K562 (cell line): ENCODE results near the gene CFAP107. TPM values are rescaled to one million over a fixed set of nuclear protein-coding genes. Genes with fewer than 3 reads are reported as not detected.

Experiments
- ATAC-seq: fragments of 200-7000 bp; cut with Tn5 transposase; 3 replicates; pipeline ENCODE4 v1.9.1; 2020; ENCODE audit warnings: moderate library complexity
- BruUV-seq: library from RNA; stranded (reverse); fragments of 400-500 nt; replicated peaks from 2 replicates; lab custom pipeline; 2021; lab: Mats Ljungman, UMichigan
- CTCF ChIA-PET: fragments of 300-600 bp; formaldehyde crosslinking; extraction: SDS; loops from one replicate; lab custom pipeline; 2021; ENCODE audit warnings: low intra/inter-chr PET ratio; lab: Yijun Ruan, JAX
- POLR2A ChIA-PET: fragments of 300-600, 350-650 bp; sonication (Branson Sonifier 250); formaldehyde crosslinking; extraction: SDS; loops from one replicate; lab custom pipeline; 2021; ENCODE audit warnings: antibody characterized with exemption, inconsistent platforms; lab: Yijun Ruan, JAX
- DNase-seq, 4 experiments: peaks; one replicate each; pipeline versions ENCODE4 v3.0.0 to v3.0.0-alpha.2; 2011 to 2018; ENCODE audit warnings: low spot score in 3 of 4, mixed read lengths in 3 of 4; ENCODE audit errors: extremely low read depth in 1 of 4
- FAIRE-seq: peaks from 2 replicates; lab custom pipeline; 2011; peaks lifted over from hg19 to GRCh38; lab: Jason Lieb, UNC
- H2AFZ ChIP-seq: 2 replicates; pipeline ENCODE4 v1.6.0; 2011; ENCODE audit warnings: low read depth, low read length, control low read depth, inconsistent platforms
- H3K27ac ChIP-seq: fragments of 200-600 bp; 3 replicates; pipeline ENCODE4 v1.8.0; 2011; ENCODE audit warnings: low read depth, mild to moderate bottlenecking, control low read depth, inconsistent platforms, low read length, moderate library complexity, mixed read lengths; ENCODE audit errors: extremely low read depth
- H3K27me3 ChIP-seq, 2 experiments: fragments of 300-600 bp in 1 of 2; 2 replicates in 1 of 2; 3 replicates in 1 of 2; pipeline versions ENCODE4 v1.6.0 to v1.8.0; 2011; ENCODE audit warnings: inconsistent platforms in 2 of 2, low read length in 2 of 2, mild to moderate bottlenecking in 1 of 2, mixed read lengths in 1 of 2, moderate library complexity in 1 of 2; ENCODE audit not compliant: control insufficient read depth in 2 of 2, insufficient read depth in 2 of 2
- H3K36me3 ChIP-seq: fragments of 300-600 bp; 3 replicates; pipeline ENCODE4 v1.8.0; 2011; ENCODE audit warnings: mild to moderate bottlenecking, low read length, inconsistent platforms; ENCODE audit not compliant: control insufficient read depth, insufficient read depth
- H3K4me1 ChIP-seq, 2 experiments: fragments of 200-600 bp in 1 of 2; replicated peaks in 1 of 2; 2 replicates in 1 of 2; 3 replicates in 1 of 2; pipeline versions ENCODE4 v1.5.1 to v1.8.0; 2011; ENCODE audit warnings: inconsistent platforms in 2 of 2, low read length in 2 of 2, mild to moderate bottlenecking in 1 of 2, mixed read lengths in 1 of 2, moderate library complexity in 1 of 2; ENCODE audit not compliant: control insufficient read depth in 2 of 2, insufficient read depth in 2 of 2
- H3K4me2 ChIP-seq: 2 replicates; pipeline ENCODE4 v1.6.1; 2011; ENCODE audit warnings: low read length, control low read depth, inconsistent platforms, mixed read lengths; ENCODE audit not compliant: insufficient read depth
- H3K4me3 ChIP-seq: fragments of 200-600 bp; sonication (generic), shearing (Covaris generic); 2 replicates; pipeline ENCODE4 v1.5.1; 2016; ENCODE audit warnings: control low read depth, inconsistent platforms
- H3K79me2 ChIP-seq: fragments of 200-600 bp; 3 replicates; pipeline ENCODE4 v1.8.0; 2011; ENCODE audit warnings: low read length, inconsistent platforms; ENCODE audit not compliant: control insufficient read depth, insufficient read depth
- H3K9ac ChIP-seq, 2 experiments: 2 replicates each; pipeline versions ENCODE4 v1.6.0 to v1.6.1; 2011; ENCODE audit warnings: low read depth in 2 of 2, low read length in 2 of 2, control low read depth in 1 of 2, inconsistent platforms in 1 of 2, mild to moderate bottlenecking in 1 of 2, mixed read lengths in 1 of 2; ENCODE audit not compliant: insufficient read depth in 1 of 2
- H3K9me1 ChIP-seq: one replicate; pipeline ENCODE4 v1.6.0; 2011; ENCODE audit warnings: inconsistent platforms, mild to moderate bottlenecking, low read length, moderate library complexity; ENCODE audit not compliant: control insufficient read depth, insufficient read depth
- H3K9me3 ChIP-seq: replicated peaks from 2 replicates; pipeline ENCODE4 v1.5.1; 2011; ENCODE audit warnings: low read depth, low read length, inconsistent platforms; ENCODE audit not compliant: control insufficient read depth, insufficient read depth
- H4K20me1 ChIP-seq: replicated peaks from 2 replicates; pipeline ENCODE4 v1.6.1; 2011; ENCODE audit warnings: low read length, inconsistent platforms, mixed read lengths; ENCODE audit not compliant: control insufficient read depth, insufficient read depth
- BACH1 ChIP-seq: fragments of 200-800 bp; sonication (Bioruptor generic); IDR thresholded peaks from 2 replicates; pipeline ENCODE4 v1.6.1; 2016; ENCODE audit warnings: missing genetic modification characterization, missing compliant biosample characterization
- BRF1 ChIP-seq: IDR thresholded peaks from 3 replicates; pipeline ENCODE4 v1.6.1; 2011; ENCODE audit warnings: borderline replicate concordance, mild to moderate bottlenecking; ENCODE audit not compliant: insufficient read length; ENCODE audit errors: extremely low read depth
- DDX20 ChIP-seq: fragments of 450-650 bp; IDR thresholded peaks from 2 replicates; pipeline ENCODE4 v1.6.1; 2016; ENCODE audit warnings: missing genetic modification characterization, low read depth, mild to moderate bottlenecking, missing compliant biosample characterization, moderate library complexity
- ESRRA ChIP-seq: fragments of 450-650 bp; IDR thresholded peaks from 2 replicates; pipeline ENCODE4 v1.6.1; 2014; ENCODE audit warnings: low read depth, mild to moderate bottlenecking, moderate library complexity, borderline replicate concordance
- MAFF ChIP-seq: IDR thresholded peaks from 2 replicates; pipeline ENCODE4 v1.6.1; 2012; ENCODE audit warnings: low read length, improper control_type of control experiment
- NONO ChIP-seq, 2 experiments: fragments of 200-400 bp in 1 of 2; fragments of 450-650 bp in 1 of 2; formaldehyde crosslinking in 1 of 2; IDR thresholded peaks; 2 replicates each; pipeline ENCODE4 v1.6.1; 2017; ENCODE audit warnings: low read depth in 2 of 2, mild to moderate bottlenecking in 2 of 2, moderate library complexity in 2 of 2, low read length in 1 of 2
- PPARD ChIP-seq: fragments of 250-450 bp; sonication (Bioruptor Pico); IDR thresholded peaks from 2 replicates; pipeline ENCODE4 v1.8.0; 2022; ENCODE audit warnings: inconsistent platforms, mild to moderate bottlenecking, moderate library complexity
- PTRF ChIP-seq: fragments of 450-650 bp; IDR thresholded peaks from 2 replicates; pipeline ENCODE4 v1.6.1; 2016; ENCODE audit warnings: mild to moderate bottlenecking, missing genetic modification characterization, missing compliant biosample characterization
- RBM25 ChIP-seq: fragments of 200-400 bp; formaldehyde crosslinking; IDR thresholded peaks from 2 replicates; pipeline ENCODE4 v1.6.1; 2018; ENCODE audit warnings: low read length, low read depth, moderate library complexity; ENCODE audit not compliant: severe bottlenecking
- RFX7 ChIP-seq: fragments of 250-450 bp; sonication (Bioruptor Pico); IDR thresholded peaks from 2 replicates; pipeline ENCODE4 v1.5.1; 2021; ENCODE audit warnings: mild to moderate bottlenecking
- SMARCA4 ChIP-seq: fragments of 450-650 bp; IDR thresholded peaks from 2 replicates; pipeline ENCODE4 v1.6.1; 2016
- TCFL5 ChIP-seq: fragments of 250-450 bp; sonication (Bioruptor Pico); conservative IDR thresholded peaks from 2 replicates; pipeline ENCODE4 v1.6.1; 2021; ENCODE audit warnings: mild to moderate bottlenecking, moderate library complexity, matching md5 sums
- YY1 ChIP-seq, 3 experiments: IDR thresholded peaks; 2 replicates each; pipeline ENCODE4 v1.6.1; 2011; ENCODE audit warnings: low read length in 2 of 3, mild to moderate bottlenecking in 2 of 3, moderate library complexity in 2 of 3, borderline replicate concordance in 1 of 3, control low read depth in 1 of 3, low read depth in 1 of 3; ENCODE audit not compliant: insufficient read depth in 3 of 3, insufficient replicate concordance in 2 of 3, control insufficient read depth in 1 of 3, insufficient read length in 1 of 3; ENCODE audit errors: extremely low read depth in 1 of 3
- ZKSCAN8 ChIP-seq: fragments of 200-800 bp; sonication (Bioruptor generic); IDR thresholded peaks from 2 replicates; pipeline ENCODE4 v1.6.1; 2016; ENCODE audit warnings: missing genetic modification characterization, missing compliant biosample characterization
- ZNF583 ChIP-seq: fragments of 250-450 bp; sonication (Bioruptor Pico); IDR thresholded peaks from 2 replicates; pipeline ENCODE4 v1.4.0; 2020
- WGBS: fragments of 100-300 bp; shearing (Covaris generic); methylation state at CpG from one replicate; pipeline ENCODE4 v1.1.6; 2016; ENCODE audit warnings: low coverage, mixed read lengths; ENCODE audit not compliant: insufficient coverage; ENCODE audit errors: missing lambda C conversion rate; 5-methylcytosine and 5-hydroxymethylcytosine counted together
- in situ Hi-C: fragments of 300-500 bp; cut with MboI; formaldehyde crosslinking; loops from 4 replicates; pipeline ENCODE4 v1.15.0; 2018; ENCODE audit warnings: inconsistent platforms, mixed read lengths
- intact Hi-C: fragments of 100-400 bp; cut with micrococcal nuclease; formaldehyde crosslinking; loops from 2 replicates; pipeline ENCODE4 v1.14.2; 2022
- polyA plus RNA-seq, 8 experiments: library from polyadenylated mRNA; depleted of rRNA in 4 of 8; stranded (reverse) in 5 of 8; unstranded in 3 of 8; fragments of >200 nt; fragmentation: Nextera tagmentation in 2 of 8; fragmentation: Illumina TruSeq in 1 of 8; extraction: Ambion mirVana in 2 of 8; extraction: Trizol in 1 of 8; gene quantifications; 2 replicates each; pipeline versions ENCODE4 v1.2.1 to v1.2.3, GENCODE V29; 2011 to 2014; ENCODE audit warnings: inconsistent platforms in 1 of 8, missing spikeins in 1 of 8
- total RNA-seq, 7 experiments: library from RNA; depleted of rRNA in 6 of 7; stranded (reverse); fragments of >200 nt in 6 of 7; fragmentation: Illumina TruSeq in 2 of 7; extraction: Trizol in 2 of 7; gene quantifications; 2 replicates each; pipeline versions ENCODE4 v1.2.1 to v1.2.3, GENCODE V29; 2011 to 2021; ENCODE audit warnings: low replicate concordance in 1 of 7
- TF ChIP-seq, protein P1 (sequence below): fragments of 250-450 bp; sonication (Bioruptor Pico); IDR thresholded peaks from 2 replicates; pipeline ENCODE4 v1.5.0; 2021; ENCODE audit warnings: mild to moderate bottlenecking, borderline replicate concordance
- TF ChIP-seq, protein P2 (sequence below): IDR thresholded peaks from 2 replicates; pipeline ENCODE4 v1.6.1; 2011; ENCODE audit not compliant: insufficient read length; ENCODE audit errors: extremely low read depth

CFAP107 gene
- total and polyA plus RNA-seq, 9 of the 15 experiments (the other 6 are each of a cell fraction or from before 2014, with no cell fraction given) = 0.03 to 0.08 TPM; not detected in 7

DNA sequence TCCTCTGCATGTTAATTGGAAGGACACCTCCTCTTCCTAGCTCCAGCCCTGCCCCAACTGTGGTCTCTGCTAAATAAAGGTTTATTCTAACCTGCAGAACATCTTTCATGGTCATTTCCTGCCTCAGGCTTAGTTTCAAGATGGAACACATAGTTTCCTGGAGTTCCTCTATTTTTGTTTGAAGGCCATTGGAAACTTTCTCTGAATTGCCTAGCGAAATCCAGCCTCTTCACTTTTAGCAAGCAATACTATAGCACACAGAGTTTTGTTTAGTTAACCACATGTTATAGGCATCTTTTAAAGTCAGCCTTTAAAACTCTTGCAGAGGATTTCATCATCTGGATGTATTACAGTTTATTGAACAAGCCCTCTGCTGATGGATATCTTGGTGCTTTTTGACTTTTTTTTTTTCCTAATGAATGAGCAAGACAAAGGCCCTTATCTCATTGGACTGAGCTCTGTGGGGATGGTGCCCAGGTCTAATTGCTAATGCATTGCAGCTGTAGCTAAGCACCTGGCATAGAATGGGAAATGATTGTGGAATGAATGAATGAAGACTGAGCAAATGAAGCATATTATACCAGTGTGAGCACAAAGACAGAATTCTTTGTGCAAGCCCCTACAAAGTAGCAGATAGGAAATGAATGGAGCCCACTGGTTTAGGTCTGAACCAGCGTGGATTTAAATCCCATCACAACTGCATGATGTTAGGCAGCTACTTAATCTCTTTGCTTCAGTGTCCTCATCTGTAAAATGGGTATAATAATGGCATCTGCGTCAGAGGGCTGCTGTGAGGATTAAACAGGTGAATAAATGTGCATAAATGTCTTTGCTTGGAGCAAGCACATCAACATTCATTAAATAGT, 641 bp upstream of the CFAP107 start:
- Histone ChIP-seq H3K9me3 (0 out of 2 replicates have a peak, but pooled peaks cover 4% of the 10 kb centered on the region), H2AFZ (no peak overlapping the region), H3K4me2 (no peak overlapping the region; the same call in 1 of the 2 replicates), H3K4me1 (no peaks in the 10 kb centered on the region; a peak in 1 of 5 replicates), H4K20me1 (no peaks in the 10 kb centered on the region), H3K9ac (no peak overlapping the region), H3K27ac (no peak overlapping the region; the same call in 2 of the 3 replicates), H3K79me2 (no peaks in the 10 kb centered on the region), H3K4me3 (no peak overlapping the region), H3K36me3 (no peaks in the 10 kb centered on the region), H3K9me1 (no peaks in the 10 kb centered on the region), H3K27me3 (no peaks in the 10 kb centered on the region)
- ATAC-seq (peak; percentile 80), DNase-seq (no peak), FAIRE-seq (no peak)
- ChIA-PET CTCF (no interaction called here), POLR2A (interaction anchor here (0.8 kb wide), 1 partner anchor 12 kb away, joined by 3 read pairs; no protein-coding TSS in a partner anchor)
- BruUV-seq = no TSS peak
- 6% methylated on average over 3 of the region's 3 CpGs for WGBS
- intact Hi-C loops = no loop called here
- in situ Hi-C loops = no loop called here
- TF ChIP-seq ZNF583 (CRISPR knock-in tag) (peak; percentile 54), TCFL5 (CRISPR knock-in tag) (no peak), ZKSCAN8 (CRISPR knock-in tag) (peak; percentile 42; the same call in 1 of the 2 replicates), BACH1 (tag) (peak; percentile 33), DDX20 (tag) (no peak), NONO (IDR thresholded peaks at IDR 0.05; ENCODE audit: low read depth in 2 of 2, low read length in 1 of 2) (no peak), ESRRA (peak; percentile 45; the same call in 1 of the 2 replicates), MAFF (no peak), BRF1 (no peak), RFX7 (CRISPR knock-in tag) (no peak), RBM25 (peak; percentile 97), PPARD (no peak), PTRF (tag) (no peak), YY1 (IDR thresholded peaks at IDR 0.05; ENCODE audit: borderline replicate concordance in 1 of 3, control insufficient read depth in 1 of 3, extremely low read depth in 1 of 3, insufficient read depth in 3 of 3, insufficient read length in 1 of 3, insufficient replicate concordance in 2 of 3, low read depth in 1 of 3, low read length in 2 of 3) (no peak), SMARCA4 (peak; percentile 80; the same call in 1 of the 2 replicates)
- TF ChIP-seq, protein P1, sequence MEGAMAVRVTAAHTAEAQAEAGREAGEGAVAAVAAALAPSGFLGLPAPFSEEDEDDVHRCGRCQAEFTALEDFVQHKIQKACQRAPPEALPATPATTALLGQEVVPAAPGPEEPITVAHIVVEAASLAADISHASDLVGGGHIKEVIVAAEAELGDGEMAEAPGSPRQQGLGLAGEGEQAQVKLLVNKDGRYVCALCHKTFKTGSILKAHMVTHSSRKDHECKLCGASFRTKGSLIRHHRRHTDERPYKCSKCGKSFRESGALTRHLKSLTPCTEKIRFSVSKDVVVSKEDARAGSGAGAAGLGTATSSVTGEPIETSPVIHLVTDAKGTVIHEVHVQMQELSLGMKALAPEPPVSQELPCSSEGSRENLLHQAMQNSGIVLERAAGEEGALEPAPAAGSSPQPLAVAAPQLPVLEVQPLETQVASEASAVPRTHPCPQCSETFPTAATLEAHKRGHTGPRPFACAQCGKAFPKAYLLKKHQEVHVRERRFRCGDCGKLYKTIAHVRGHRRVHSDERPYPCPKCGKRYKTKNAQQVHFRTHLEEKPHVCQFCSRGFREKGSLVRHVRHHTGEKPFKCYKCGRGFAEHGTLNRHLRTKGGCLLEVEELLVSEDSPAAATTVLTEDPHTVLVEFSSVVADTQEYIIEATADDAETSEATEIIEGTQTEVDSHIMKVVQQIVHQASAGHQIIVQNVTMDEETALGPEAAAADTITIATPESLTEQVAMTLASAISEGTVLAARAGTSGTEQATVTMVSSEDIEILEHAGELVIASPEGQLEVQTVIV = no peak
- TF ChIP-seq, protein P2, sequence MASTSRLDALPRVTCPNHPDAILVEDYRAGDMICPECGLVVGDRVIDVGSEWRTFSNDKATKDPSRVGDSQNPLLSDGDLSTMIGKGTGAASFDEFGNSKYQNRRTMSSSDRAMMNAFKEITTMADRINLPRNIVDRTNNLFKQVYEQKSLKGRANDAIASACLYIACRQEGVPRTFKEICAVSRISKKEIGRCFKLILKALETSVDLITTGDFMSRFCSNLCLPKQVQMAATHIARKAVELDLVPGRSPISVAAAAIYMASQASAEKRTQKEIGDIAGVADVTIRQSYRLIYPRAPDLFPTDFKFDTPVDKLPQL = no peak
